HFFc6 (cell line): ENCODE measurements around the gene GM2A. TPM values are rescaled to one million over a fixed set of nuclear protein-coding genes. Genes with fewer than 3 reads are reported as not detected.

Experiments used
- DNase-seq: peaks from one replicate; pipeline ENCODE4 v3.0.0-alpha.2; 2018
- H3K27ac Mint-ChIP-seq: 2 replicates; pipeline ENCODE4 v1.8.0; 2020; ENCODE audit warnings: mild to moderate bottlenecking, mixed read lengths
- H3K27me3 Mint-ChIP-seq: 2 replicates; pipeline ENCODE4 v1.8.0; 2021; ENCODE audit warnings: mild to moderate bottlenecking, moderate library complexity, mixed read lengths; ENCODE audit not compliant: insufficient read depth
- H3K36me3 Mint-ChIP-seq: 2 replicates; pipeline ENCODE4 v1.8.0; 2021; ENCODE audit warnings: low read depth, mixed read lengths
- H3K4me1 Mint-ChIP-seq: 2 replicates; pipeline ENCODE4 v1.8.0; 2020; ENCODE audit warnings: low read depth, mixed read lengths
- H3K4me3 Mint-ChIP-seq: 2 replicates; pipeline ENCODE4 v1.8.0; 2020; ENCODE audit warnings: mild to moderate bottlenecking, moderate library complexity, mixed read lengths
- H3K9me3 Mint-ChIP-seq: 2 replicates; pipeline ENCODE4 v1.8.0; 2020; ENCODE audit warnings: mild to moderate bottlenecking, mixed read lengths
- total RNA-seq, 6 experiments: library from RNA; stranded (reverse); fragmentation: NEBNext Ultra II Directional; extraction: Animal tissue kit (Norgen Biotek cat#: 25700); gene quantifications; 2 replicates in 1 of 6; 3 replicates in 5 of 6; pipeline ENCODE4 v1.2.3, GENCODE V29; 2021
- TF ChIP-seq, protein P1 (sequence below): fragments of 200-600 bp; sonication (generic); IDR thresholded peaks from 2 replicates; pipeline ENCODE4 v1.5.0; 2021; ENCODE audit warnings: antibody characterized with exemption, mild to moderate bottlenecking

GM2A gene
- total RNA-seq, 6 experiments from 2014 or later, result 26.0 to 34.8 (median 28.5) TPM

DNA sequence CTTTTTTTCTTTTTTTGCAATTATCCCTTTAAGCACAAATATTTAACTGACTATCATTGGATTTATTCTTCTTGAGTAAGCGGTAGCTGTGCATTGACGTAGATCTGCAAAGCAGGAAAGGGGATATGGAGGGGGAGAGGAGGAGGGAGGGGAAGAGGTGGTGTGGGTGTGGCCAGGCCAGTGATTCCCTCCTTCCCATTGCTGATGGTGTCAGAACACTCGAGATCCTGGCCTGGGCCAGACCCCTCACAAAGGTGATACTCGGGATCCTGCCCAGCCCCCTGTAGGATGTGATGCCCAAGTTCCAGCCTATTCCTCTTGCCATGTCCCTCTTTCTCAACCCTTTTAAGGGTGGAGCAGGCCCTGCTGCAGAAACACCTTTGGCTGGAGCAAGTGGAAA is 40.6 kb downstream of the GM2A start:
- peaks cover 7% of the 10 kb centered on the region; the same call in 1 of the 2 replicates for H3K9me3 Mint-ChIP-seq
- DNase-seq, result no peak
- H3K4me3 Mint-ChIP-seq, result no peak overlapping the region
- no peak overlapping the region for H3K27ac Mint-ChIP-seq
- TF ChIP-seq, protein P1, sequence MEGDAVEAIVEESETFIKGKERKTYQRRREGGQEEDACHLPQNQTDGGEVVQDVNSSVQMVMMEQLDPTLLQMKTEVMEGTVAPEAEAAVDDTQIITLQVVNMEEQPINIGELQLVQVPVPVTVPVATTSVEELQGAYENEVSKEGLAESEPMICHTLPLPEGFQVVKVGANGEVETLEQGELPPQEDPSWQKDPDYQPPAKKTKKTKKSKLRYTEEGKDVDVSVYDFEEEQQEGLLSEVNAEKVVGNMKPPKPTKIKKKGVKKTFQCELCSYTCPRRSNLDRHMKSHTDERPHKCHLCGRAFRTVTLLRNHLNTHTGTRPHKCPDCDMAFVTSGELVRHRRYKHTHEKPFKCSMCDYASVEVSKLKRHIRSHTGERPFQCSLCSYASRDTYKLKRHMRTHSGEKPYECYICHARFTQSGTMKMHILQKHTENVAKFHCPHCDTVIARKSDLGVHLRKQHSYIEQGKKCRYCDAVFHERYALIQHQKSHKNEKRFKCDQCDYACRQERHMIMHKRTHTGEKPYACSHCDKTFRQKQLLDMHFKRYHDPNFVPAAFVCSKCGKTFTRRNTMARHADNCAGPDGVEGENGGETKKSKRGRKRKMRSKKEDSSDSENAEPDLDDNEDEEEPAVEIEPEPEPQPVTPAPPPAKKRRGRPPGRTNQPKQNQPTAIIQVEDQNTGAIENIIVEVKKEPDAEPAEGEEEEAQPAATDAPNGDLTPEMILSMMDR, result no peak
- no peaks in the 10 kb centered on the region; the same call in 1 of the 2 replicates for H3K36me3 Mint-ChIP-seq
- H3K27me3 Mint-ChIP-seq, result peaks cover 13% of the 10 kb centered on the region
- H3K4me1 Mint-ChIP-seq, result no peaks in the 10 kb centered on the region

DNA sequence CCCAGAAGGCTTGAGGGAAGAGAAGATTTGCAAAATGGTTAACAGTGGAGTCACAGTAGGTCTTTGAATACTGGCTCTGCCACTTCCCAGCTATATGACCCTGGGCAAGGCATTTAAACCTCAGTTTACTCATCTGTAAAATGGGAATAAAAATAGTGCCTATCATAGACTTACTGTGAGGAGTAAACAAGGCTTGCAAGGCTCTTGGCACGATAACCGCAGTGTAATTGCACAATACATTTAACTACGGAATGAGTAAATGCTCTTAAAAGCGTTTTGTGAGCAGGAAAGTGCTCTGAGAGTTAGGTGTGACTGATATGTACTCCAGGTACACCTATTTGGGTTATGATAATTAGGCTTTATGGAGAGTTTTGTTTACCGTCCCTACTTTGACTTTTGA is 42.2 kb downstream of the GM2A start:
- no peaks in the 10 kb centered on the region; the same call in 1 of the 2 replicates for H3K36me3 Mint-ChIP-seq
- peaks cover 19% of the 10 kb centered on the region for H3K27me3 Mint-ChIP-seq
- no peak overlapping the region for H3K27ac Mint-ChIP-seq
- peaks cover 7% of the 10 kb centered on the region; the same call in 1 of the 2 replicates for H3K9me3 Mint-ChIP-seq
- TF ChIP-seq, protein P1, result no peak
- DNase-seq, result no peak
- no peaks in the 10 kb centered on the region for H3K4me1 Mint-ChIP-seq
- no peak overlapping the region for H3K4me3 Mint-ChIP-seq

DNA sequence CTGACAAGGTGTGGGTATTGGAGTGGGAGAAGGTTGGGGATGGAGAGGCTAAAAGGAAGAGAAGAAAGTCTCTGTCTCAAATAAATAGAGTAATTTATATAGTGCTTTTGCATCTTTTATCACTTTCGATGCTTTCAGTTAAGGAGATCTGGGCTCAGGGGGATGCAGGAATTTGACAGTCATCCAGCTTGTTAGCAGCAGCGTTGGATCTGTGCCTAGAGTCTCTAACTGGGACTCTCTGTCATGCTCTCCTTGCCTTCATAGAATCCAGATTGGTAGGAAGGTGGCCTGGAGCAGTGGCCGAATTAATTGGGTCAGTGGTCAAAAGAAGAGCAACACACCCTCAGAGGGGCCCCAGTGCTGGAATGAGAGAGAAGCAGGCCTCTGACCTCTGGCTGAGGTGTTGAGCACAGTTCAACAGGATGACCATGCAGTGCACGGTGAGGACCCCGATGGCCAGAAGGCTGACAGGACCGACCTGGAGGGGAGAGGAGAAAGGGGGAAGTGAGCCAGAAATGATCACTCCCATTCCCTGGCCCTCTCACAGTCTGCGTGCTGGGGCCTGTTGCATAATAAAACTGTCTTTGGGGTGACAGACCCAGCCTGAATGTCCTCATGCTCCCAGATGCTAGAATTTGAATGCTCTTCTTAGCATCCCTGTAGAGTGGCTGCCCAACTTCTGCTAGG is 42.9 kb downstream of the GM2A start:
- Mint-ChIP-seq H3K27ac (no peak overlapping the region), H3K4me1 (no peaks in the 10 kb centered on the region), H3K27me3 (peaks cover 19% of the 10 kb centered on the region), H3K36me3 (no peaks in the 10 kb centered on the region; the same call in 1 of the 2 replicates), H3K4me3 (no peak overlapping the region), H3K9me3 (peaks cover 7% of the 10 kb centered on the region; the same call in 1 of the 2 replicates)
- no peak for DNase-seq
- TF ChIP-seq, protein P1, result no peak

DNA sequence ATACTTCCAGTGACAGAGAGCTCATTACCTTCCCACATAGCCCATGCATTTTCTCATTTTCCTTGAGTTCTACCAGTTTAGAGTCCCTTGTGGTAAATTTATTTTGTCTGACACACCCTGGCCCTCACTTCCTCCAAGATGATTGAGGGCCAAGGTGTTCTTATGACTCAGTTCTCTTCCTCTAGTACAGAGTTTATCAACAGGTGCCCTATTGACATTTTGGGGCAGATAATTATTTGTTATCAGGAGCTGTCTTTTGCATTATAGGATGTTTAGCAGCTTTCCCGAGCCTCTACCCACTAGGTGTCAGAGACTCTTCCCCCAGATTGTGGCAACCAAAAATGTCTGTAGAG is 43.5 kb downstream of the GM2A start:
- TF ChIP-seq, protein P1, result no peak
- no peaks in the 10 kb centered on the region for H3K4me1 Mint-ChIP-seq
- H3K9me3 Mint-ChIP-seq, result peaks cover 3% of the 10 kb centered on the region; the same call in 1 of the 2 replicates
- peaks cover 19% of the 10 kb centered on the region for H3K27me3 Mint-ChIP-seq
- DNase-seq, result no peak
- no peak overlapping the region for H3K27ac Mint-ChIP-seq
- H3K36me3 Mint-ChIP-seq, result no peaks in the 10 kb centered on the region; the same call in 1 of the 2 replicates
- H3K4me3 Mint-ChIP-seq, result no peak overlapping the region

DNA sequence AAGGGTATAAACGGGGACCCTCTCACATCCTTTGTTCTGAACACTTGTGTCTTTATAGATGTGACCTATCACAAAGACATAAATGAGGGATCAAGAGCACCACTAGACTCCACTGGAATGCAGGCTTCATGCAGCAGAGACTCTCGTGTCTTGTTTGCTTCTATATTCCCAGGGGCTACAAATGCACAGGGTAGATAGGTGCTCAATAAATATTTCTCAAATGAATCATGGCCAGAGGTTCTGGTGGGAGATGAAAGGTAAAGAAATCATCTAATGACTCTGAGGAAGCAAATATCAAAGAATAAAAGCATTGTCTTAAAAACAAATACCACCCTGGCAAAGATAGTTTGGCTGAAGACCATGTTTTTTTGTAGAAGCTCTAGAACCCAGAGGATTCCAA is 44.0 kb downstream of the GM2A start:
- no peaks in the 10 kb centered on the region for H3K9me3 Mint-ChIP-seq
- no peak for DNase-seq
- H3K27me3 Mint-ChIP-seq, result peaks cover 19% of the 10 kb centered on the region
- TF ChIP-seq, protein P1, result no peak
- no peak overlapping the region for H3K27ac Mint-ChIP-seq
- no peak overlapping the region for H3K4me3 Mint-ChIP-seq
- no peaks in the 10 kb centered on the region for H3K36me3 Mint-ChIP-seq
- H3K4me1 Mint-ChIP-seq, result no peaks in the 10 kb centered on the region
